ENCODE data around the gene HSPA1B. TPM values are rescaled to one million over a fixed set of nuclear protein-coding genes. Genes with fewer than 3 reads are reported as not detected.
"Not testable (repeated sequence)": the region's sequence is repeated elsewhere in the genome, so short reads cannot be mapped to it uniquely, and the experiment has no call there.

HSPA1B gene
- total and polyA plus RNA-seq, 2 experiments from 2014 or later: 88.8 to 184 TPM

- Histone ChIP-seq H3K27ac (no peak overlapping the region), H3K9me3 (ENCODE audit: low read depth) (no peaks in the 10 kb centered on the region), H3K4me1 (ENCODE audit: low read depth) (peaks cover 26% of the 10 kb centered on the region), H3K4me3 (no peak overlapping the region), H3K27me3 (no peaks in the 10 kb centered on the region), H3K36me3 (peaks cover 47% of the 10 kb centered on the region)
- DNase-seq (ENCODE audit: low read depth in 1 of 2, low spot score in 1 of 2): no peak
- TF ChIP-seq CTCF (IDR thresholded peaks at IDR 0.05; ENCODE audit: low read depth, low read length): no peak
Observed at GRCh38 chr6:31838968-31839367, 11.4 kb downstream of the HSPA1B start.

GRCh38 chr6:31839779-31840126 is 12.2 kb downstream of the HSPA1B start:
- DNase-seq (ENCODE audit: low read depth in 1 of 2, low spot score in 1 of 2); H3K27me3 ChIP-seq; H3K9me3 ChIP-seq (ENCODE audit: low read depth); H3K27ac ChIP-seq; H3K4me3 ChIP-seq: not testable (repeated sequence)
- peaks cover 47% of the 10 kb centered on the region for H3K36me3 ChIP-seq
- H3K4me1 ChIP-seq (ENCODE audit: low read depth): peaks cover 26% of the 10 kb centered on the region

- H3K9me3 ChIP-seq (ENCODE audit: low read depth): no peaks in the 10 kb centered on the region
- H3K27me3 ChIP-seq: no peaks in the 10 kb centered on the region
- H3K4me1 ChIP-seq (ENCODE audit: low read depth): peaks cover 12% of the 10 kb centered on the region
- H3K27ac ChIP-seq: no peak overlapping the region
- no peak for DNase-seq (ENCODE audit: low read depth in 1 of 2, low spot score in 1 of 2)
- peaks cover 42% of the 10 kb centered on the region for H3K36me3 ChIP-seq
- no peak for TF ChIP-seq CTCF (IDR thresholded peaks at IDR 0.05; ENCODE audit: low read depth, low read length)
- no peak overlapping the region for H3K4me3 ChIP-seq
Observed at GRCh38 chr6:31842053-31842452, 14.5 kb downstream of the HSPA1B start.

GRCh38 chr6:31844507-31844906 is 17.0 kb downstream of the HSPA1B start:
- no peak for TF ChIP-seq CTCF (IDR thresholded peaks at IDR 0.05; ENCODE audit: low read depth, low read length)
- no peak for DNase-seq (ENCODE audit: low read depth in 1 of 2, low spot score in 1 of 2)

GRCh38 chr6:31847276-31847978 is 19.9 kb downstream of the HSPA1B start:
- H3K4me1 ChIP-seq (ENCODE audit: low read depth): no peaks in the 10 kb centered on the region
- no peak overlapping the region for H3K4me3 ChIP-seq
- H3K27ac ChIP-seq: no peak overlapping the region
- H3K9me3 ChIP-seq (ENCODE audit: low read depth): no peaks in the 10 kb centered on the region
- H3K27me3 ChIP-seq: no peaks in the 10 kb centered on the region
- no peaks in the 10 kb centered on the region for H3K36me3 ChIP-seq
- no peak for TF ChIP-seq CTCF (IDR thresholded peaks at IDR 0.05; ENCODE audit: low read depth, low read length)
- no peak for DNase-seq (ENCODE audit: low read depth in 1 of 2, low spot score in 1 of 2)

More at GRCh38 chr6:31844507-31844906, 17.0 kb downstream of the HSPA1B start:
- H3K4me1 ChIP-seq (ENCODE audit: low read depth): no peaks in the 10 kb centered on the region
- no peak overlapping the region for H3K4me3 ChIP-seq
- H3K27ac ChIP-seq: no peak overlapping the region
- peaks cover 17% of the 10 kb centered on the region for H3K36me3 ChIP-seq
- H3K9me3 ChIP-seq (ENCODE audit: low read depth): no peaks in the 10 kb centered on the region
- H3K27me3 ChIP-seq: no peaks in the 10 kb centered on the region

GRCh38 chr6:31850765-31851484 is 23.4 kb downstream of the HSPA1B start:
- no peaks in the 10 kb centered on the region for H3K4me1 ChIP-seq (ENCODE audit: low read depth)
- no peak for TF ChIP-seq CTCF (IDR thresholded peaks at IDR 0.05; ENCODE audit: low read depth, low read length)
- no peak overlapping the region for H3K27ac ChIP-seq
- no peaks in the 10 kb centered on the region for H3K9me3 ChIP-seq (ENCODE audit: low read depth)
- no peak for DNase-seq (ENCODE audit: low read depth in 1 of 2, low spot score in 1 of 2)
- no peaks in the 10 kb centered on the region for H3K36me3 ChIP-seq
- no peaks in the 10 kb centered on the region for H3K27me3 ChIP-seq
- H3K4me3 ChIP-seq: no peak overlapping the region

Measured in cardiac muscle cell (in vitro differentiated cells and primary cell).